Type B pancreatic cell (in vitro differentiated cells): ENCODE results near the gene CCDC28A. TPM values are rescaled to one million over a fixed set of nuclear protein-coding genes. Genes with fewer than 3 reads are reported as not detected.

Experiments used
- DNase-seq: peaks from one replicate; pipeline ENCODE4 v3.0.0; 2021; ENCODE audit warnings: mixed read lengths; ENCODE audit not compliant: unreplicated experiment; ENCODE audit errors: extremely low spot score
- H3K27ac Mint-ChIP-seq: 2 replicates; pipeline ENCODE4 v1.8.0; 2021; ENCODE audit warnings: mild to moderate bottlenecking, mixed read lengths
- H3K27me3 Mint-ChIP-seq: 2 replicates; pipeline ENCODE4 v1.8.0; 2021; ENCODE audit warnings: mixed read lengths
- H3K36me3 Mint-ChIP-seq: 2 replicates; pipeline ENCODE4 v1.8.0; 2021; ENCODE audit warnings: mixed read lengths
- H3K4me1 Mint-ChIP-seq: one replicate; pipeline ENCODE4 v1.8.0; 2021; ENCODE audit warnings: mixed read lengths; ENCODE audit not compliant: unreplicated experiment
- H3K4me3 Mint-ChIP-seq: 2 replicates; pipeline ENCODE4 v1.8.0; 2021; ENCODE audit warnings: mild to moderate bottlenecking, mixed read lengths
- H3K9me3 Mint-ChIP-seq: 2 replicates; pipeline ENCODE4 v1.8.0; 2021; ENCODE audit warnings: mixed read lengths
- CTCF ChIP-seq: fragments of 200-600 bp; sonication (generic); conservative IDR thresholded peaks from 2 replicates; pipeline ENCODE4 v1.5.0; 2021; ENCODE audit warnings: antibody characterized with exemption, mild to moderate bottlenecking
- long read RNA-seq: library from polyadenylated mRNA; unstranded; transcript quantifications from one replicate; pipeline ENCODE4 v2.0.0, GENCODE V29; 2020
- total RNA-seq: library from RNA; stranded (reverse); gene quantifications from 2 replicates; pipeline ENCODE4 v1.2.1, GENCODE V29; 2021; ENCODE audit warnings: low replicate concordance

Gene CCDC28A
- 7.5 and 12.0 TPM in 2 replicates for total RNA-seq
- long read RNA-seq, transcript CCDC28A-202 (6 exons, 1,505 nt) = major isoform, 44 of 50 reads
- long read RNA-seq, partial matches to known transcripts = 2 of 50 reads
- long read RNA-seq, other reads (novel, unspliced or antisense) = 4 of 50 reads

GRCh38 chr6:138773177-138774091, at the start of gene CCDC28A:
CCDC28A (plus strand) TSS chr6:138773769; CDS start chr6:138776121, 2,352 bp downstream.
- DNase-seq = peak; percentile 91
- Mint-ChIP-seq H3K4me1 (peaks cover 11% of the 10 kb centered on the region), H3K36me3 (peaks cover 3% of the 10 kb centered on the region), H3K9me3 (no peaks in the 10 kb centered on the region), H3K27me3 (no peaks in the 10 kb centered on the region), H3K27ac (peak within 1 kb of the TSS; percentile 100), H3K4me3 (peak within 1 kb of the TSS; percentile 100)
- TF ChIP-seq CTCF = peak; percentile 34

- Mint-ChIP-seq H3K27me3 (no peaks in the 10 kb centered on the region), H3K27ac (no peak overlapping the region), H3K9me3 (no peaks in the 10 kb centered on the region), H3K36me3 (no peaks in the 10 kb centered on the region), H3K4me3 (no peak overlapping the region), H3K4me1 (peaks cover 12% of the 10 kb centered on the region)
- DNase-seq = no peak
- TF ChIP-seq CTCF = no peak
Measured at GRCh38 chr6:138724015-138724414, 49.6 kb upstream of the CCDC28A start.

- Mint-ChIP-seq H3K4me1 (peaks cover 11% of the 10 kb centered on the region), H3K27me3 (no peaks in the 10 kb centered on the region), H3K9me3 (peaks cover 5% of the 10 kb centered on the region), H3K4me3 (no peak overlapping the region), H3K27ac (no peak overlapping the region), H3K36me3 (no peaks in the 10 kb centered on the region)
- no peak for DNase-seq
- no peak for TF ChIP-seq CTCF
Measured at GRCh38 chr6:138726066-138726756, 47.4 kb upstream of the CCDC28A start.

- Mint-ChIP-seq H3K36me3 (no peaks in the 10 kb centered on the region), H3K27me3 (no peaks in the 10 kb centered on the region), H3K9me3 (peaks cover 8% of the 10 kb centered on the region), H3K4me1 (peaks cover 11% of the 10 kb centered on the region), H3K27ac (no peak overlapping the region), H3K4me3 (no peak overlapping the region)
- DNase-seq = no peak
- no peak for TF ChIP-seq CTCF
Measured at GRCh38 chr6:138726757-138727097, 46.8 kb upstream of the CCDC28A start.

- H3K9me3 Mint-ChIP-seq = peaks cover 12% of the 10 kb centered on the region
- TF ChIP-seq CTCF = no peak
- H3K36me3 Mint-ChIP-seq = no peaks in the 10 kb centered on the region
- H3K4me1 Mint-ChIP-seq = peaks cover 11% of the 10 kb centered on the region
- no peak overlapping the region for H3K27ac Mint-ChIP-seq
- H3K27me3 Mint-ChIP-seq = no peaks in the 10 kb centered on the region
- H3K4me3 Mint-ChIP-seq = no peak overlapping the region
- DNase-seq = no peak
Measured at GRCh38 chr6:138727182-138727581, 46.4 kb upstream of the CCDC28A start.
